ENCODE data around the gene FSTL5. TPM values are rescaled to one million over a fixed set of nuclear protein-coding genes. Genes with fewer than 3 reads are reported as not detected.
A peak's percentile ranks its signal among the peaks of the same experiment; 100 is the strongest.

Gene FSTL5
- total and polyA plus RNA-seq, 10 of the 15 experiments (the other 5 are each of a cell fraction or from before 2014, with no cell fraction given) = 0.04 to 2.4 (median 0.08) TPM; not detected in 4

DNA sequence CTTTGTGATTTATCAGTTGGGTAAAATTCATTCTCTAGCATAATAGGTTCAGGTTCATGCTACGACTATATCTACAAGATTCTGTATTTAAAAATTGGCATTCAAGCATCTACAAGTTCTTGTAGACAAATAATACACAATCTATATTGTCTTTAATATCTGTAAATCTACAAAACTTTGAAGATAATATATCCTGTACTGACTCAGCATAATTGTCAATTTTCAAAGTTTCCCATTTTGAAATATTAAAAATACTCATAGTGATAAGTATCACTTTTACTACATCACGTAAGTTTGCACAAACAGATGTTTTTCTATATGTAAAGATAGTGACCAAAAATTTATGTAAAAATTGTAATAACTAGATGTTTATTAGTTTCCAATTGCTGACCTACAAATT lies 360.6 kb downstream of the FSTL5 start:
- H3K4me1 ChIP-seq (ENCODE audit: control insufficient read depth, insufficient read depth, low read length) = no peaks in the 10 kb centered on the region
- ChIA-PET SMC1A (ENCODE audit: uncharacterized antibody, unreplicated experiment) (interaction anchor here (1.3 kb wide), 2 partner anchors 36 to 81 kb away, joined by 3 read pairs; no protein-coding TSS in a partner anchor), POLR2A (no interaction called here), RAD21 (ENCODE audit: unreplicated experiment) (no interaction called here), CTCF (no interaction called here)
- no TSS peak for BruUV-seq (replicated peaks)
- FAIRE-seq (no peak), DNase-seq (ENCODE audit: low read depth, low spot score) (no peak), ATAC-seq (no peak)
- in situ Hi-C loops (cut with MboI) (no loop called here), intact Hi-C loops (cut with micrococcal nuclease; ENCODE audit: unreplicated experiment) (no loop called here)
- no peak overlapping the region for H3K9ac ChIP-seq (ENCODE audit: control insufficient read depth, insufficient read depth, low read length)
- no peaks in the 10 kb centered on the region for H4K20me1 ChIP-seq (ENCODE audit: control insufficient read depth, insufficient read depth)
- no peaks in the 10 kb centered on the region for H3K36me3 ChIP-seq (ENCODE audit: control insufficient read depth in 2 of 2, insufficient read depth in 2 of 2, low read length in 1 of 2)
- H3K9me3 ChIP-seq (replicated peaks; ENCODE audit: control insufficient read depth, insufficient read depth, low read length) = no peaks in the 10 kb centered on the region
- no peak overlapping the region for H3K4me3 ChIP-seq
- WGBS (ENCODE audit: insufficient coverage, insufficient replicate concordance, low lambda C conversion rate, missing lambda C conversion rate) = 0% methylated on average over 2 of the region's 2 CpGs
- no peak overlapping the region for H3K4me2 ChIP-seq (ENCODE audit: control insufficient read depth, insufficient read depth)
- H3K79me2 ChIP-seq (ENCODE audit: control insufficient read depth, insufficient read depth, low read length) = no peaks in the 10 kb centered on the region
- H3K27me3 ChIP-seq (replicated peaks in 1 of 2; ENCODE audit: control insufficient read depth in 2 of 2, insufficient read depth in 2 of 2, low read length in 1 of 2) = no peaks in the 10 kb centered on the region
- H3K27ac ChIP-seq (ENCODE audit: control insufficient read depth, insufficient read depth) = no peak overlapping the region
- H2AFZ ChIP-seq (ENCODE audit: control insufficient read depth, low read depth, low read length) = no peak overlapping the region
- TF ChIP-seq, protein P1, sequence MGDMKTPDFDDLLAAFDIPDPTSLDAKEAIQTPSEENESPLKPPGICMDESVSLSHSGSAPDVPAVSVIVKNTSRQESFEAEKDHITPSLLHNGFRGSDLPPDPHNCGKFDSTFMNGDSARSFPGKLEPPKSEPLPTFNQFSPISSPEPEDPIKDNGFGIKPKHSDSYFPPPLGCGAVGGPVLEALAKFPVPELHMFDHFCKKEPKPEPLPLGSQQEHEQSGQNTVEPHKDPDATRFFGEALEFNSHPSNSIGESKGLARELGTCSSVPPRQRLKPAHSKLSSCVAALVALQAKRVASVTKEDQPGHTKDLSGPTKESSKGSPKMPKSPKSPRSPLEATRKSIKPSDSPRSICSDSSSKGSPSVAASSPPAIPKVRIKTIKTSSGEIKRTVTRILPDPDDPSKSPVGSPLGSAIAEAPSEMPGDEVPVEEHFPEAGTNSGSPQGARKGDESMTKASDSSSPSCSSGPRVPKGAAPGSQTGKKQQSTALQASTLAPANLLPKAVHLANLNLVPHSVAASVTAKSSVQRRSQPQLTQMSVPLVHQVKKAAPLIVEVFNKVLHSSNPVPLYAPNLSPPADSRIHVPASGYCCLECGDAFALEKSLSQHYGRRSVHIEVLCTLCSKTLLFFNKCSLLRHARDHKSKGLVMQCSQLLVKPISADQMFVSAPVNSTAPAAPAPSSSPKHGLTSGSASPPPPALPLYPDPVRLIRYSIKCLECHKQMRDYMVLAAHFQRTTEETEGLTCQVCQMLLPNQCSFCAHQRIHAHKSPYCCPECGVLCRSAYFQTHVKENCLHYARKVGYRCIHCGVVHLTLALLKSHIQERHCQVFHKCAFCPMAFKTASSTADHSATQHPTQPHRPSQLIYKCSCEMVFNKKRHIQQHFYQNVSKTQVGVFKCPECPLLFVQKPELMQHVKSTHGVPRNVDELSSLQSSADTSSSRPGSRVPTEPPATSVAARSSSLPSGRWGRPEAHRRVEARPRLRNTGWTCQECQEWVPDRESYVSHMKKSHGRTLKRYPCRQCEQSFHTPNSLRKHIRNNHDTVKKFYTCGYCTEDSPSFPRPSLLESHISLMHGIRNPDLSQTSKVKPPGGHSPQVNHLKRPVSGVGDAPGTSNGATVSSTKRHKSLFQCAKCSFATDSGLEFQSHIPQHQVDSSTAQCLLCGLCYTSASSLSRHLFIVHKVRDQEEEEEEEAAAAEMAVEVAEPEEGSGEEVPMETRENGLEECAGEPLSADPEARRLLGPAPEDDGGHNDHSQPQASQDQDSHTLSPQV (IDR thresholded peaks at IDR 0.05) = no peak

DNA sequence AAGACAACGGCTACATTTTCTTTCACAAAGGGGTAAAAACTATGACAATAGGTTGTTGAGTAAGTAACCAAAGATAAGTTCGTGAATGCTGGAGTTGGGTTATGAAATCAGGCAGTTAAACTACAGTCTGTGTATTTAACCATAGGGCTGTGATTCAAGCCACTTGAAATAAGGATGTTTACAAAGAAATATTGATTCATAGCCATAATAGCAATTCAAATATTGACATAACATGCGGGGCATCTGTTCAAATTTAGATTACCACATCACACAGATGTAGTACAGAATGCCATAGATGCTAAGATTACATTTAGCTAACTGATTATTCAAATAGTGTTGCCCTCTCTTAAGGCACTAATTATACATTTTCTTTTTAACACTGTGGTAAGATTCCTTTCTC lies 364.1 kb downstream of the FSTL5 start:
- Histone ChIP-seq H3K9ac (ENCODE audit: control insufficient read depth, insufficient read depth, low read length) (no peak overlapping the region), H3K79me2 (ENCODE audit: control insufficient read depth, insufficient read depth, low read length) (no peaks in the 10 kb centered on the region), H3K9me3 (replicated peaks; ENCODE audit: control insufficient read depth, insufficient read depth, low read length) (no peaks in the 10 kb centered on the region), H3K27ac (ENCODE audit: control insufficient read depth, insufficient read depth) (no peak overlapping the region), H3K36me3 (ENCODE audit: control insufficient read depth in 2 of 2, insufficient read depth in 2 of 2, low read length in 1 of 2) (no peaks in the 10 kb centered on the region), H3K4me1 (ENCODE audit: control insufficient read depth, insufficient read depth, low read length) (no peaks in the 10 kb centered on the region), H3K4me3 (no peak overlapping the region), H3K27me3 (replicated peaks in 1 of 2; ENCODE audit: control insufficient read depth in 2 of 2, insufficient read depth in 2 of 2, low read length in 1 of 2) (no peaks in the 10 kb centered on the region), H4K20me1 (ENCODE audit: control insufficient read depth, insufficient read depth) (no peaks in the 10 kb centered on the region), H3K4me2 (ENCODE audit: control insufficient read depth, insufficient read depth) (no peak overlapping the region), H2AFZ (ENCODE audit: control insufficient read depth, low read depth, low read length) (no peak overlapping the region)
- no TSS peak for BruUV-seq (replicated peaks)
- intact Hi-C loops (cut with micrococcal nuclease; ENCODE audit: unreplicated experiment) = no loop called here
- no peak for DNase-seq (ENCODE audit: low read depth, low spot score)
- no peak for FAIRE-seq
- in situ Hi-C loops (cut with MboI) = no loop called here
- CTCF ChIA-PET = no interaction called here
- POLR2A ChIA-PET = no interaction called here
- SMC1A ChIA-PET (ENCODE audit: uncharacterized antibody, unreplicated experiment) = interaction anchor here (0.6 kb wide), 1 partner anchor 1666 kb away, joined by 3 read pairs; no protein-coding TSS in a partner anchor
- RAD21 ChIA-PET (ENCODE audit: unreplicated experiment) = interaction anchor here (1.1 kb wide), 1 partner anchor 16 kb away, joined by 3 read pairs; no protein-coding TSS in a partner anchor
- peak; percentile 45 for ATAC-seq
- WGBS (ENCODE audit: insufficient coverage, insufficient replicate concordance, low lambda C conversion rate, missing lambda C conversion rate) = 21% methylated on average over 3 of the region's 3 CpGs
- no peak for TF ChIP-seq SREBF2 (IDR thresholded peaks at IDR 0.05; ENCODE audit: low read length)
- no peak for TF ChIP-seq NFXL1 (IDR thresholded peaks at IDR 0.05; ENCODE audit: borderline replicate concordance)
- TF ChIP-seq MYB (IDR thresholded peaks at IDR 0.05; ENCODE audit: borderline replicate concordance, low read depth, low read length) = no peak
- TF ChIP-seq SMARCA5 (IDR thresholded peaks at IDR 0.05) = no peak
- TF ChIP-seq HDGF (IDR thresholded peaks at IDR 0.05) = no peak
- TF ChIP-seq WRNIP1 (IDR thresholded peaks at IDR 0.05; ENCODE audit: borderline replicate concordance, low read depth, low read length) = no peak
- no peak for TF ChIP-seq JUNB (IDR thresholded peaks at IDR 0.05)
- TF ChIP-seq SUPT20H (IDR thresholded peaks at IDR 0.05; ENCODE audit: borderline replicate concordance, control insufficient read depth, low read depth, low read length) = no peak
- TF ChIP-seq, protein P2, sequence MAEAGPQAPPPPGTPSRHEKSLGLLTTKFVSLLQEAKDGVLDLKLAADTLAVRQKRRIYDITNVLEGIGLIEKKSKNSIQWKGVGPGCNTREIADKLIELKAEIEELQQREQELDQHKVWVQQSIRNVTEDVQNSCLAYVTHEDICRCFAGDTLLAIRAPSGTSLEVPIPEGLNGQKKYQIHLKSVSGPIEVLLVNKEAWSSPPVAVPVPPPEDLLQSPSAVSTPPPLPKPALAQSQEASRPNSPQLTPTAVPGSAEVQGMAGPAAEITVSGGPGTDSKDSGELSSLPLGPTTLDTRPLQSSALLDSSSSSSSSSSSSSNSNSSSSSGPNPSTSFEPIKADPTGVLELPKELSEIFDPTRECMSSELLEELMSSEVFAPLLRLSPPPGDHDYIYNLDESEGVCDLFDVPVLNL (IDR thresholded peaks at IDR 0.05; ENCODE audit: low read depth, low read length) = no peak
- no peak for TF ChIP-seq HSF1 (IDR thresholded peaks at IDR 0.05; ENCODE audit: low read depth, low read length)
- no peak for TF ChIP-seq IKZF1 (conservative IDR thresholded peaks at IDR 0.05)

Data from GM12878 (cell line).